ENCODE data around the gene KANSL1L.
"Not testable (repeated sequence)": the region's sequence is repeated elsewhere in the genome, so short reads cannot be mapped to it uniquely, and the experiment has no call there.

Gene KANSL1L

GRCh38 chr2:210180477-210180876, 9.3 kb upstream of the KANSL1L start:
- Histone ChIP-seq H3K36me3 (ENCODE audit: insufficient read depth, low read length) (peaks cover 5% of the 10 kb centered on the region), H3K9me3 (ENCODE audit: low read length) (0 out of 2 replicates have a peak, but pooled peaks cover 4% of the 10 kb centered on the region), H4K20me1 (ENCODE audit: insufficient read depth, low read length) (no peaks in the 10 kb centered on the region), H3K9ac (ENCODE audit: low read length) (no peak overlapping the region), H3K9me2 (ENCODE audit: low read depth, low read length) (no peaks in the 10 kb centered on the region), H3K4me3 (ENCODE audit: low read depth, low read length, poor library complexity, severe bottlenecking) (no peak overlapping the region), H3K79me2 (ENCODE audit: insufficient read depth, low read length) (no peaks in the 10 kb centered on the region), H3K4me2 (ENCODE audit: low read length) (no peak overlapping the region), H3K27me3 (ENCODE audit: insufficient read depth, low read length) (no peaks in the 10 kb centered on the region), H3F3A (ENCODE audit: insufficient read depth, low read length) (0 out of 2 replicates have a peak, but pooled peaks cover 2% of the 10 kb centered on the region), H3K4me1 (ENCODE audit: insufficient read depth, low read length, severe bottlenecking) (peaks cover 26% of the 10 kb centered on the region), H2AFZ (ENCODE audit: low read length) (no peak overlapping the region), H3K27ac (ENCODE audit: low read depth, low read length, poor library complexity, severe bottlenecking) (peak overlapping the region; percentile 84)
- TF ChIP-seq EZH2 (IDR thresholded peaks at IDR 0.05; ENCODE audit: borderline replicate concordance, low read length) (no peak), CTCF (IDR thresholded peaks at IDR 0.05; ENCODE audit: low read length) (no peak)

- no peak overlapping the region for H3K9ac ChIP-seq (ENCODE audit: low read length)
- H3K4me3 ChIP-seq (ENCODE audit: low read depth, low read length, poor library complexity, severe bottlenecking): no peak overlapping the region
- H3K4me1 ChIP-seq (ENCODE audit: insufficient read depth, low read length, severe bottlenecking): peaks cover 26% of the 10 kb centered on the region
- H3F3A ChIP-seq (ENCODE audit: insufficient read depth, low read length): 0 out of 2 replicates have a peak, but pooled peaks cover 2% of the 10 kb centered on the region
- H3K4me2 ChIP-seq (ENCODE audit: low read length): no peak overlapping the region
- peaks cover 5% of the 10 kb centered on the region for H3K36me3 ChIP-seq (ENCODE audit: insufficient read depth, low read length)
- no peaks in the 10 kb centered on the region for H3K27me3 ChIP-seq (ENCODE audit: insufficient read depth, low read length)
- peak overlapping the region; percentile 84 for H3K27ac ChIP-seq (ENCODE audit: low read depth, low read length, poor library complexity, severe bottlenecking)
- no peaks in the 10 kb centered on the region for H4K20me1 ChIP-seq (ENCODE audit: insufficient read depth, low read length)
- H3K9me3 ChIP-seq (ENCODE audit: low read length): 0 out of 2 replicates have a peak, but pooled peaks cover 3% of the 10 kb centered on the region
- no peak overlapping the region for H2AFZ ChIP-seq (ENCODE audit: low read length)
- H3K9me2 ChIP-seq (ENCODE audit: low read depth, low read length): no peaks in the 10 kb centered on the region
- no peak for TF ChIP-seq CTCF (IDR thresholded peaks at IDR 0.05; ENCODE audit: low read length)
- TF ChIP-seq EZH2 (IDR thresholded peaks at IDR 0.05; ENCODE audit: borderline replicate concordance, low read length): no peak
- no peaks in the 10 kb centered on the region for H3K79me2 ChIP-seq (ENCODE audit: insufficient read depth, low read length)
These were observed 8.3 kb upstream of the KANSL1L start for GRCh38 chr2:210179351-210179990.

GRCh38 chr2:210177769-210178168, 6.6 kb upstream of the KANSL1L start:
- Histone ChIP-seq H3K9ac (ENCODE audit: low read length) (no peak overlapping the region), H3K9me2 (ENCODE audit: low read depth, low read length) (no peaks in the 10 kb centered on the region), H3K4me3 (ENCODE audit: low read depth, low read length, poor library complexity, severe bottlenecking) (no peak overlapping the region), H3K4me1 (ENCODE audit: insufficient read depth, low read length, severe bottlenecking) (peaks cover 30% of the 10 kb centered on the region), H3K79me2 (ENCODE audit: insufficient read depth, low read length) (no peaks in the 10 kb centered on the region), H3K27me3 (ENCODE audit: insufficient read depth, low read length) (no peaks in the 10 kb centered on the region), H3K4me2 (ENCODE audit: low read length) (no peak overlapping the region), H3K9me3 (ENCODE audit: low read length) (no peaks in the 10 kb centered on the region), H3K27ac (ENCODE audit: low read depth, low read length, poor library complexity, severe bottlenecking) (no peak overlapping the region), H3K36me3 (ENCODE audit: insufficient read depth, low read length) (peaks cover 5% of the 10 kb centered on the region), H2AFZ (ENCODE audit: low read length) (no peak overlapping the region), H4K20me1 (ENCODE audit: insufficient read depth, low read length) (no peaks in the 10 kb centered on the region), H3F3A (ENCODE audit: insufficient read depth, low read length) (0 out of 2 replicates have a peak, but pooled peaks cover 2% of the 10 kb centered on the region)
- TF ChIP-seq EZH2 (IDR thresholded peaks at IDR 0.05; ENCODE audit: borderline replicate concordance, low read length) (no peak), CTCF (IDR thresholded peaks at IDR 0.05; ENCODE audit: low read length) (no peak)

GRCh38 chr2:210177115-210177514, 5.9 kb upstream of the KANSL1L start:
- H3K9me3 ChIP-seq (ENCODE audit: low read length); H3K4me2 ChIP-seq (ENCODE audit: low read length); H3K4me3 ChIP-seq (ENCODE audit: low read depth, low read length, poor library complexity, severe bottlenecking); H3K9me2 ChIP-seq (ENCODE audit: low read depth, low read length); H4K20me1 ChIP-seq (ENCODE audit: insufficient read depth, low read length); H3K79me2 ChIP-seq (ENCODE audit: insufficient read depth, low read length); H3K27ac ChIP-seq (ENCODE audit: low read depth, low read length, poor library complexity, severe bottlenecking); H3K36me3 ChIP-seq (ENCODE audit: insufficient read depth, low read length); H3K27me3 ChIP-seq (ENCODE audit: insufficient read depth, low read length); H3K9ac ChIP-seq (ENCODE audit: low read length); H2AFZ ChIP-seq (ENCODE audit: low read length); H3F3A ChIP-seq (ENCODE audit: insufficient read depth, low read length): not testable (repeated sequence)
- peaks cover 36% of the 10 kb centered on the region for H3K4me1 ChIP-seq (ENCODE audit: insufficient read depth, low read length, severe bottlenecking)

Measured in OCI-LY1 (cell line).